HTERT RPE-1 (cell line): ENCODE results near the gene KRT35.

Experiments used
- in situ Hi-C: fragments of 300-500 bp; cut with MboI; formaldehyde crosslinking; loops from 4 replicates; pipeline ENCODE4 v1.14.3; 2020; ENCODE audit warnings: low sequenced_read_pairs

KRT35 gene

GRCh38 chr17:41490000-41490990 lies 9.3 kb upstream of the KRT35 start:
- in situ Hi-C loops = no loop called here

GRCh38 chr17:41489531-41489930 lies 8.6 kb upstream of the KRT35 start, which contains the start of gene KRT36:
KRT36 (minus strand) TSS chr17:41489910; CDS start chr17:41489864, 46 bp downstream.
- in situ Hi-C loops = no loop called here

- in situ Hi-C loops = no loop called here
These were observed 6.0 kb upstream of the KRT35 start for GRCh38 chr17:41486809-41487530.

- in situ Hi-C loops = no loop called here
These were observed 5.4 kb upstream of the KRT35 start for GRCh38 chr17:41486316-41486715.

- in situ Hi-C loops = no loop called here
These were observed 4.3 kb upstream of the KRT35 start for GRCh38 chr17:41484920-41485904.

GRCh38 chr17:41483991-41484826 lies 3.3 kb upstream of the KRT35 start:
- in situ Hi-C loops = no loop called here

- in situ Hi-C loops = no loop called here
These were observed 2.6 kb upstream of the KRT35 start for GRCh38 chr17:41483531-41483930.

GRCh38 chr17:41480581-41480980 lies 370 bp downstream of the KRT35 start:
- in situ Hi-C loops = no loop called here

GRCh38 chr17:41480136-41480535 lies 815 bp downstream of the KRT35 start:
- in situ Hi-C loops = no loop called here

GRCh38 chr17:41478237-41478636 lies 2.7 kb downstream of the KRT35 start:
- in situ Hi-C loops = no loop called here

- in situ Hi-C loops = no loop called here
These were observed 3.8 kb downstream of the KRT35 start for GRCh38 chr17:41476866-41477815.

GRCh38 chr17:41475421-41475820 lies 5.5 kb downstream of the KRT35 start:
- in situ Hi-C loops = no loop called here

- in situ Hi-C loops = no loop called here
These were observed 6.1 kb downstream of the KRT35 start for GRCh38 chr17:41474863-41475262.

- in situ Hi-C loops = no loop called here
These were observed 12.6 kb downstream of the KRT35 start for GRCh38 chr17:41468346-41468745.

- in situ Hi-C loops = no loop called here
These were observed 13.4 kb downstream of the KRT35 start for GRCh38 chr17:41467561-41467960.

GRCh38 chr17:41466988-41467387 lies 14.0 kb downstream of the KRT35 start, which contains the start of gene KRT32:
KRT32 (minus strand) TSS chr17:41467386; CDS start chr17:41467325, 61 bp downstream.
- in situ Hi-C loops = no loop called here

GRCh38 chr17:41464682-41465081 lies 16.3 kb downstream of the KRT35 start:
- in situ Hi-C loops = no loop called here

GRCh38 chr17:41464173-41464572 lies 16.8 kb downstream of the KRT35 start:
- in situ Hi-C loops = no loop called here
